GM20000 (cell line): ENCODE data around the gene CEP72.
"Not testable (repeated sequence)": the region's sequence is repeated elsewhere in the genome, so short reads cannot be mapped to it uniquely, and the experiment has no call there.

ENCODE experiments used
- DNase-seq: peaks from one replicate; pipeline ENCODE4 v3.0.0; 2012; ENCODE audit warnings: low spot score
- TF ChIP-seq, protein P1 (sequence below): IDR thresholded peaks from 2 replicates; pipeline ENCODE4 v1.5.1; 2012; ENCODE audit warnings: mild to moderate bottlenecking, control low read depth; ENCODE audit errors: extremely low read depth, missing control alignments

CEP72 gene

DNA sequence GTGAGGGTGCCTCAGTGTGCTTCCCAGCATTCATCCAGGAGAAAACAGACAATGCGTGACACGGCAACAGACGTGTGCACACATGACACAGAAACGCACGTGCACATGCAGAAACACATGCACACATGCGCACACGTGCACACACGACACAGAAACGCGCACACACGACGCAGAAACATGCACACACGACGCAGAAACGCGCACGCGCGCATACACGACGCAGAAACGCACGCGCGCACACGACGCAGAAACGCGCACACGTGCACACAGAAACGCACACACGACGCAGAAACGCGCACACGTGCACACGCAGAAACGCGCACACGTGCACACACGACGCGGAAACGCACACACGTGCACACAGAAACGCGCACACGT lies 64.5 kb downstream of the CEP72 start:
- no peak for DNase-seq
- TF ChIP-seq, protein P1, sequence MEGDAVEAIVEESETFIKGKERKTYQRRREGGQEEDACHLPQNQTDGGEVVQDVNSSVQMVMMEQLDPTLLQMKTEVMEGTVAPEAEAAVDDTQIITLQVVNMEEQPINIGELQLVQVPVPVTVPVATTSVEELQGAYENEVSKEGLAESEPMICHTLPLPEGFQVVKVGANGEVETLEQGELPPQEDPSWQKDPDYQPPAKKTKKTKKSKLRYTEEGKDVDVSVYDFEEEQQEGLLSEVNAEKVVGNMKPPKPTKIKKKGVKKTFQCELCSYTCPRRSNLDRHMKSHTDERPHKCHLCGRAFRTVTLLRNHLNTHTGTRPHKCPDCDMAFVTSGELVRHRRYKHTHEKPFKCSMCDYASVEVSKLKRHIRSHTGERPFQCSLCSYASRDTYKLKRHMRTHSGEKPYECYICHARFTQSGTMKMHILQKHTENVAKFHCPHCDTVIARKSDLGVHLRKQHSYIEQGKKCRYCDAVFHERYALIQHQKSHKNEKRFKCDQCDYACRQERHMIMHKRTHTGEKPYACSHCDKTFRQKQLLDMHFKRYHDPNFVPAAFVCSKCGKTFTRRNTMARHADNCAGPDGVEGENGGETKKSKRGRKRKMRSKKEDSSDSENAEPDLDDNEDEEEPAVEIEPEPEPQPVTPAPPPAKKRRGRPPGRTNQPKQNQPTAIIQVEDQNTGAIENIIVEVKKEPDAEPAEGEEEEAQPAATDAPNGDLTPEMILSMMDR: no peak

DNA sequence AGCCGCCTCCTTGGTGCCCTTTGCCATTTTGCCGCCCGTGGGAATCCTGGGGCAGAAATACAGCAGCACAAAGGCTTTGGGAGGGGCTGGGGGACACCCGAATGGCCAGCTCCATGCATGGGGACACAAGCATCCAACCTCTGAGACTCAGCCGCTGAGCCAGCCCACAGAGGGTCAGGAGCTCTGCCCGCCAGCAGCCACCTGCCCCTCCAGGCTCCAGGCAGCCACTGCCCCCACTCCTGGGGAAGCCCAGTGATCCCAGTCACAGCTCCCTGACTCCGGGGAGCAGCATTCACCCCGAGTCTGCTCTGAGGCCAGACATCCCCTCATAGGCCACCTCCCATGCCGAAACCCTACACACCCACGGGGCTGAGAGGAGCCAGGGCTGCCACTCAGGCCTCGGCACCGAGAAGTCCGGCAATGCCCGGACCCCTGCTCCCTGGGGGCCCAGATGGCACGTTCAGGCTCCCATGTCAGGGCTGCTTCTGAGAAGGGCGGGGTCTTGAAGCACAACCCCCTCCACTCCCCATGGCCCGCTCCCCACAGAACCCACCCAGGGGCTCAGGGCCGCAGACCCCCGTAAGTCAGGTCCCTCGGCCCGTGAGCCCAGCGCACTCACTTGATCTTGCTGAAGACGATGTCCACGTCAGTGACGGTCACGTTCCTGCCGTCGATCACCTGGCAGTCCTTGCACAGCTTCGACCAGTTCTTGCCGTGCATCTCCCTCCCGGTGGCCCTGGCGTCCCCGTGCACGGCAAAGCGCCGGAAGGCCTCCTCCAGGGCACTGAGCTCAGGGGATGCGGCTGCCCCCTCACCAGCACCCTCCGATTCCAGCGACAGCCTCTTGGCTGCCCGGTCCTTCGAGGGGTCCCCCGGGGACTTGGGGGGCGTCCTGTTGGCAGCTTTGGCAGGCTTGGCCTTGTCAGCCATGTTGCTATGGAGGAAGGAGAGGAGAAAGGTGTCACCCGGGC lies 65.3 kb downstream of the CEP72 start:
- TF ChIP-seq, protein P1: no peak
- no peak for DNase-seq

DNA sequence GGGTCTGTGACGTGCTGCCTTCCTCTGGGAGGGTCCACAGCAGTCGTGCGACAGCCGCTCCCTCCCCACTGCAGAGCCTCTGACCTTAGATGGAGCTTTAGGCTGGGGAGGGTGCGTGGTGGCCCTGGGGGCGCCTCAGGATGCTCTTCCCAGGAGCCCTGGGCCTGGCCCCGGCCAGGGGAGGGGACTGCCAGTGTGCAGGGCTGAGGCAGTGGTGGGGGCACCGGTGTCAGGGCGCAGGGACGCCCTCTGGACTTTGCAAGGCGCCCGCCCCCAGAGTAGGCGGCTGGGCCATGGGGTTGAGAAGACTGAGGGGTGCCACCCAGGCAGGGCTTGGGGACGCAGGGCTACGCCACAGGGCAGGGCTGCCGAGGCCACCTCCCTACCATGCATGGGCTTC lies 66.4 kb downstream of the CEP72 start:
- DNase-seq: not testable (repeated sequence)

DNA sequence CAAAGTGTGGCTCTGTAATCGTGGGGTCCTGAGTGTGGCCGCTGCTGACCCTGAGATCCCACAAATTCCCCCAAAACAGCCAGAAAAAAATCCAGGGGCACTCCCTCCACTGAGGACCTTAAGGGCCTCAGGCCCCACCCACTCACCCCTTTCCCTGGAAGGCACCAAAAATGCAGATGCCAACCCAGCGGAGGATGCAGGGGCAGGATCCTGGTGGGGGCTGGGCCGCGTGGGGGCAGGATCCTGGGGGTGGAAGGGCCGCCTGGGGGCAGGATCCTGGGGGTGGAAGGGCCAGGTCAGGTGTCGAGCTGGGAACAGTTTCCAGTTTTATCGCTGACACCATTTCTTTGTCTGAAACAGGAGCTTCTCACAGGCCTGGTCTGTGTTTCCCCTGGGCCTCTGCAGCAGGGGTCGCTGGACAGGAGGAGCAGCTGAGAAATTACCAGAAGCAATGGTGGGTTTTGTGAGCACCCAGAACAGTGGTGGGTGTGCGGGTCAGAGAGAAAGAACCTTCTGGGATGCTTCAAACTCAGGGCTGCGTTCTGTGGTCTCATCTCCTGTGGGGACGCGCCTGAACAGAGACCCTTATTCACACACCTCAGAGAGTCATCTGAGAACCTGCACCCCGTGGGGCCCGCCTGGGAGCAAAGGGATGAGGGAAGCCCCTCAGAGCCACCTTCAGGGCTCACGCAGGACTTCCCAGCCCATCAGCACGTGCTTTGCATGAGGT lies 67.2 kb downstream of the CEP72 start:
- not testable (repeated sequence) for DNase-seq

DNA sequence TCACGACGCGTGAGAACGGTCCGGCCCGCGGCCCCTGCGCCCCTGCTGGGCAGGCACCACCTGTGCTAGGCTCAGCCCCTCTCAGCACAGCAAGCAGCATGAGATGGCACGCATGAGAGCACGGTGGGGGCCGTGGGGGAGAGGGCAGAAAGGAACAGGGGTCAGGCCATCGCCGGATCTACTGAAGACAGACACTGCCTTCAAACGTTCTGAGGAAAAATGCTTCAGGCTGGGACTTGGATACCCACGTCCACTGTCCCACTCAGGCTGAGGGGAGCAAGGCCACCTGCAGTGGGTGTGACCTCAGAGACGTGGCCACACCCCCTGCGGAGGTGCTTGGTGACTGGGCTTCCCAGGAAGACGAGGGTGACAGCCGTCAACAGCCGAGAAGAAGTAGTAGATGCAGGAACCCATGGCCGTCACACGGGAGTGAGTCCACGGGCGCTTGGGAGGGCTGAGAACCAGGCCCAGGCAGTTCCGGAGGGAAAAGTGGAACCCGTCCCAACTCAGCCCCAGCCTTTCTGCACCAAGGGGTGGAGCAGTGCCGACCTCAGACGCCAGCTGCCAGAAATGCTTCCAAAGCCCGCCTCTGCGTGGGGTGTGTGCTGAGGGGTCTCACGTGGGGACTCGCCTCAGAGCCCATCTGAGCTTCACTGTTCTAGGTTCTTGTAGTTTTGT lies 68.1 kb downstream of the CEP72 start:
- not testable (repeated sequence) for DNase-seq

DNA sequence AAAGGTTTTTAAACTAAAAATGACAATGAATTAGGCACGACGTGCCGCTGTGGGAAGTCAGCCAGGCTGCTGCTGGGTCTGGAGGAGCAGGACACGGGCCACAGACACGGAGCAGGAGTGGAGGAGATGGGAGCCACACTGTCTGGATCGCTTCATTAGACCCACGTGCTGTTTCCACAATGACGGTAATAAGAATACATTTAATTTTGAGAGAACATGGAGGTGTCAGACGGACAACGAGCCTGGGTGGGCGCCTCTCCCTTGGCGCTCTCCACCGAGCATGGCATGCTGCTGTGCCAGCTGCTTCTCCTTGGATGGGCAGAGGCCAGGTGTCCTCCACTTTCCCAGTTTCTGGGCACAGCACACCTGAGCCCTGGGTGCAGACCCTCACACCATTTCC lies 68.7 kb downstream of the CEP72 start:
- DNase-seq: not testable (repeated sequence)

DNA sequence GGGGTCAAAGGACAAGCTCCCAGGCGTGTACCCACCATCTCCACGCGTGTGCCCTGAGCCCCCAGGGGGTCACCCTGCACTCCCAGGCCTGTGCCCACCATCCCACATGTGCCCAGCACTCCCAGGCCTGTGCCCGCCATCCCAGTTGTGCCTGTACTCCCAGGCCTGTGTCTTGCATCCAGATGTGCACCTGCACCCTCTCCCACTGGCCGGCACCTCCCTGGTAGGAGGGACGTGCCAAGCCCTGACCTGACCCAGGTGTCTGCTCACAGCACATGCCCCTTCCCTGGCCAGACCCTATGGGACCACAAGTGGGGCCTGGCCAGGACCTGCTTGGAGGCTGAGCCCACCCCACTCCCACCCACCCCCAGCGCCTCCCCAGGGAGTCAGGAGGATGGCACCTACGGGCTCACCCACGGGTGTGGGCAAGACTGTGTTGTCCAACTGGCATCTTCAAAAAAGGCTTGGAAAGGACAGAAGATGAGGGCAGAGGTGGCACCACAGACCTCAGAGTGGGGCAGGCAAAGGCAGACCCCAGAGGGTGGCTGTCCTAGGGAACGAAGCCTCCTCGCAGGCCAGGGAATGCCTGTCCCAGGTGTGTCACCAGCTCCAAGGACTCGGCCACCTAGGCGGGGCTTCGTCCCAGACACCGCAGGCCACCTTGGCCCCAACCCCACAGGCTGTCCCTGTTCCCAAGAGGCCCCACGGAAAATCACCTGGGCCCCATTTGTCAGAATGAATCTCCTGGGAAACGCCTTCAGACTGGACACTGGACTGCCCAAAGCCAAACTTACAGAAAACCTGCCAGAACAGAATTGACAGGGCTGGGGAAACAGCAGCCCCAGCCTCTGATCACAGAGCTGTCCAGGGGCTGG lies 69.4 kb downstream of the CEP72 start:
- DNase-seq: not testable (repeated sequence)

DNA sequence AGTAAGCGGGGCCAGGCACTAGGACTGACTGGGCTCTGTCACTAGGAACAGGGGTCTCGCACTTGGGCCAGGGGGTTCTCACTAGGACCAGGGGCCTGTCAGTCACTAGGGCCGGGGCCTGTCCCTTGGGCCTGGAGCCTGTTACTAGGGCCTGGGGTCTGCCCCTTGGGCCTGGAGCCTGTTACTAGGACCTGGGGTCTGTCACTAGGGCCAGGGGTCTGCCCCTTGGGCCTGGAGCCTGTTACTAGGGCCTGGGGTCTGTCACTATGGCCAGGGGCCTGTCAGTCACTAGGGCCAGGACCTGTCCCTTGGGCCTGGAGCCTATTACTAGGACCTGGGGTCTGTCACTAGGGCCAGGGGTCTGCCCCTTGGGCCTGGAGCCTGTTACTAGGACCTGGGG lies 70.1 kb downstream of the CEP72 start:
- not testable (repeated sequence) for DNase-seq

DNA sequence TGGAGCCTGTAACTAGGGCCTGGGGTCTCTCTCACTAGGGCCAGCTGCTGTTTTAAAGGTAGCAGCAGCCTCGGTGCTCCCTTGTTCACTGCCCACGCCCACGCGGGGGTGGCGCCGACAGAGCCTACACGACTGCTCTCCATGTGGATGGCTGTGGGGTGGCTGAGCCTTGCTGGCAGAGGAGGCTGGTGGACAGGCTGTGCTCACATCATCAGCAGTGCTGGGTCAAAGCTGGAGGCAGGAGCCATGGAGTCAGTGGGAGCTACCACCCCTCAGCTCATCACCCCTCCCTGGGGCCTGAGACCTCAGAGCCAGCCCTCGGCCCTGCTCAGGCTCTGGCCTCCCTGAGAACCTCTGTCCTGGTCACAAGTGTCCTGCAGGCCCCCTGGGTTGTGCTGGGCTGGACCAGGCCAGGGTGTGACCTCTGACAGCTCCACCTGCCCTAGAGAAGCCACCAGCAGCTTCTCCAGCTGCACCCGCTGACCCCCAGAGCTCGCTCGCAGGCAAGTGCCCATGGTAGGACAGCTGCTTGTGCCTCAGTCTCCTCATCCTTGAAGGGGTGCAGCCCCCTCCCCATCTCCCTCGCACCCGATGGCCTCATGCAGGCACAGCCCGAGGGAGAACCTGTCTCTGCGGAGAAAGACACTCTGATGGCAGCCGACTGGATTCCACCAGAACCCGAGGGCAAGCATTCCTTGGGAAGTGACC lies 70.7 kb downstream of the CEP72 start:
- DNase-seq: not testable (repeated sequence)

DNA sequence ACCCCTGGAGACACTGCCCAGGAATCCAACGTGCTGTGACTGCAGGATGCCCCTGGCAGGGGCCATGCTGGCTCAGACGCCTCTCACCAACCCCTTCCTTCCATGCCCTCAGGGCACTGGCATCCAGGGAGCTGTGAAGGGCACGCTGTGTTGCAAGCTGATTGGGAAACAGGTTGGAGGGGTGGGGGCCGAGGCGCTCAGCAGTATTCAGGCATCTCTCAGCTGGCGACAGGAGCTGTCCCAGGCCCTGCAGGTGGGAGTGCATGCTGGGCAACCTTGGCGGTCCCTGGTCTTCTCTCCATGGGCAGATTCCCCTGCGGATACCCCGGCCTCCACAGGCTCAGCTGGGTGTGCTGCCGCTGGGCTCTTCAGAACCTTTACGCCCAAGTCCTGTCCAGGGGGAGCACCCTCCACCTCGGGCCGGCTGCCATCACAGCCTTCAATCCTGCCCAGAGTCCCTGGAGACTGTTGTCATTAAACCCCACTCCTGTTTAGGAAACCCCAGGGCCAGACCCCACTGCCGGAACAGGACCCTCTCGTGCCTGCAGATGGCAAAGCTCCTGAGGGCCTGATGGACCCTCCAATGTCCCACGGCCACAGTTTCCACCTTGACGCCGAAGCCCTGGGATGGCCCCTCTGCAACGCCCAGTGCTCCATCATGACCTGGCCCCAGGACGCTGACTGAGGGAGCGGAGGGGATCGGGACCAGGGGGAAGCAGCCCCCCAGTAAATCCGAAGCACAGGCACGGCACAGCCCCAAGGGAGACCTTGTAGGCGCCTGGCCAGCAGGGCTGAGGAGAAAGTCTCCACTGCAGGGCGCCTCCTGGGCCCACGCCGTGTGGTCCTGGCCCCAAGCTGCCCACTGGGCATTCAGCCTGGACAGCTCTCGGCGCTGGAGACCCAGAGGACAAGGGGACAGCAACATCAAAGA lies 71.7 kb downstream of the CEP72 start:
- TF ChIP-seq, protein P1: no peak
- DNase-seq: no peak
